Tibial artery (tissue), 4 donors: ENCODE data around the gene EVA1C.
A peak's percentile ranks its signal among the peaks of the same experiment; 100 is the strongest.
"Not testable (repeated sequence)": the region's sequence is repeated elsewhere in the genome, so short reads cannot be mapped to it uniquely, and the experiment has no call there.

Experiments used
- DNase-seq, 2 donors: peaks; one replicate each; pipeline ENCODE4 v3.0.0-alpha.2; 2019
- H3K27ac ChIP-seq, 2 donors: fragments of 200-600 bp; sonication (generic) in 1 of 2; 1 replicate in 1 of 2; 2 replicates in 1 of 2; pipeline ENCODE4 v1.5.1; 2018 to 2019; ENCODE audit warnings: mild to moderate bottlenecking in 1 of 2
- H3K27me3 ChIP-seq, 2 donors: fragments of 200-600 bp; sonication (generic) in 1 of 2; one replicate each; pipeline versions ENCODE4 v1.5.1 to v1.6.0; 2016 to 2019
- H3K36me3 ChIP-seq, 3 donors: fragments of 200-600 bp; sonication (generic) in 2 of 3; one replicate each; pipeline ENCODE4 v1.5.1; 2016 to 2019; ENCODE audit warnings: mild to moderate bottlenecking in 2 of 3
- H3K4me1 ChIP-seq, 4 donors: fragments of 200-600 bp; sonication (generic) in 2 of 4; 1 replicate in 3 of 4; 2 replicates in 1 of 4; pipeline ENCODE4 v1.5.1; 2016 to 2019
- H3K4me3 ChIP-seq, 2 donors: fragments of 200-600 bp; sonication (generic) in 1 of 2; 1 replicate in 1 of 2; 2 replicates in 1 of 2; pipeline ENCODE4 v1.5.1; 2018 to 2019; ENCODE audit warnings: mild to moderate bottlenecking in 2 of 2
- H3K9me3 ChIP-seq, 3 donors: fragments of 200-600 bp; sonication (generic) in 1 of 3; one replicate each; pipeline ENCODE4 v1.5.1; 2016 to 2019
- intact Hi-C: fragments of 100-400 bp; cut with DNase I; formaldehyde crosslinking; loops from one replicate; pipeline ENCODE4 v1.15.0; 2023; ENCODE audit warnings: low total_unique reads
- TF ChIP-seq, protein P1 (sequence below), 2 experiments: fragments of 200-600 bp in 1 of 2; fragments of 450-650 bp in 1 of 2; IDR thresholded peaks; one replicate each; pipeline ENCODE4 v1.5.1; 2017 to 2019; ENCODE audit warnings: antibody characterized with exemption in 2 of 2, mild to moderate bottlenecking in 1 of 2, moderate library complexity in 1 of 2

The EVA1C gene

DNA sequence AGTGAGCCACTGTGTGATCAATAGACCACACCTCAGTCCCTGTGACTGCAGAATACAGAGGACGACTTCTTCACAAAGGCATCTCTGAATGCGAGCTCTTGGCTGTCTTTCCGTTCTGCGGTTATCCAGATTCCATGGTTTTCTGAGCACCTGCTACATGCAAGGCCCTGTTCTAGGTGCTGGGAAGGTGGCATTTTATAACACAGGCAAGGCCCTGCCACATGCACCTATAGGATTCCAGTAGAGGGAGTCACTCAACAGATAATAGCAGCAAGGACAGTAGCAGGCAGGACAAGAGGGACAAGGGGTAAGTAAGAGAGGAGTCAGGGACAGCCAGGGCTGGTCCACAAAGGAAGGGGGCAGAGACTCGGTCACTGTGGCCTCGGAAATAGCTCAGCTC lies 28.7 kb upstream of the EVA1C start:
- no peak overlapping the region for H3K27ac ChIP-seq
- peaks cover 25 to 57% (median 42%) of the 10 kb centered on the region in 3 donors for H3K36me3 ChIP-seq
- no peak overlapping the region for H3K4me3 ChIP-seq
- peaks cover 0 to 35% (median 8%) of the 10 kb centered on the region in 4 donors for H3K4me1 ChIP-seq
- no peaks in the 10 kb centered on the region for H3K9me3 ChIP-seq
- no peaks in the 10 kb centered on the region for H3K27me3 ChIP-seq
- intact Hi-C loops, result no loop called here
- no peak for DNase-seq
- TF ChIP-seq, protein P1, sequence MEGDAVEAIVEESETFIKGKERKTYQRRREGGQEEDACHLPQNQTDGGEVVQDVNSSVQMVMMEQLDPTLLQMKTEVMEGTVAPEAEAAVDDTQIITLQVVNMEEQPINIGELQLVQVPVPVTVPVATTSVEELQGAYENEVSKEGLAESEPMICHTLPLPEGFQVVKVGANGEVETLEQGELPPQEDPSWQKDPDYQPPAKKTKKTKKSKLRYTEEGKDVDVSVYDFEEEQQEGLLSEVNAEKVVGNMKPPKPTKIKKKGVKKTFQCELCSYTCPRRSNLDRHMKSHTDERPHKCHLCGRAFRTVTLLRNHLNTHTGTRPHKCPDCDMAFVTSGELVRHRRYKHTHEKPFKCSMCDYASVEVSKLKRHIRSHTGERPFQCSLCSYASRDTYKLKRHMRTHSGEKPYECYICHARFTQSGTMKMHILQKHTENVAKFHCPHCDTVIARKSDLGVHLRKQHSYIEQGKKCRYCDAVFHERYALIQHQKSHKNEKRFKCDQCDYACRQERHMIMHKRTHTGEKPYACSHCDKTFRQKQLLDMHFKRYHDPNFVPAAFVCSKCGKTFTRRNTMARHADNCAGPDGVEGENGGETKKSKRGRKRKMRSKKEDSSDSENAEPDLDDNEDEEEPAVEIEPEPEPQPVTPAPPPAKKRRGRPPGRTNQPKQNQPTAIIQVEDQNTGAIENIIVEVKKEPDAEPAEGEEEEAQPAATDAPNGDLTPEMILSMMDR (IDR thresholded peaks at IDR 0.05), result no peak

DNA sequence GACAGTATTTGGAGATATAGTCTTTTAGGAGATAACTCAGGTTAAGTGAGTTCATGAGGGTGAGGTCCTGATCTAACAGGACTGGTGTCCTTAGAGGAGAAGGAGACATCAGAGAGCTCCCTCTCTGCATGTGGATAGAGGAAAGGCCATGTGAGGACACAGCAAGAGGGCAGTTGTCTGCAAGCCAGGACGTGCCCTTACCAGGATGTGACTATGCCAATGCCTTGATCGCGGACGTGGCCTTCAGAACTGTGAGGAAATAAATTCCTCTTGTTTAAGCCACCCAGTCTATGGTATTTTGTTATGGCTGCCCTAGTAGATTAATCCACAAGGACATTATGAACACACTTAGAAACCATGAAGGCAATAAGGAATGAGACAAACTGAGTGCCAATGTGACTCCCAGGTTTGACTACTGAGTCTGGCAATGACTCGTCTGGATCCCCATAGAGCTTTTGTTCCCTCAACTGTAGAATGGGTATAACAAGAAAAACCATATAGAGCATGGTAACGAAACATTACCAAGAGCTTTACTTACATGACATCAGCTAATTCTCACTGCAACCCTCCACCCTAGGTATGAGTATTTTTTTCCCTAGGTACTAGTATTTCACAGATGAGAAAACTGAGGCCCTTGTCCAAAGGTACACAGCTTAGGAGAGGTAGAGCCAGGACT lies 26.2 kb upstream of the EVA1C start:
- H3K4me3 ChIP-seq, result no peak overlapping the region
- intact Hi-C loops, result no loop called here
- H3K4me1 ChIP-seq, result peaks cover 0 to 32% (median 9%) of the 10 kb centered on the region in 4 donors
- H3K27ac ChIP-seq, result peak overlapping the region; percentile 36 to 42
- H3K27me3 ChIP-seq, result no peaks in the 10 kb centered on the region
- peak in 1 of 2 donors; percentile 70 for DNase-seq
- TF ChIP-seq, protein P1 (IDR thresholded peaks at IDR 0.05), result no peak
- peaks cover 25 to 34% (median 33%) of the 10 kb centered on the region in 3 donors for H3K36me3 ChIP-seq
- no peaks in the 10 kb centered on the region for H3K9me3 ChIP-seq

DNA sequence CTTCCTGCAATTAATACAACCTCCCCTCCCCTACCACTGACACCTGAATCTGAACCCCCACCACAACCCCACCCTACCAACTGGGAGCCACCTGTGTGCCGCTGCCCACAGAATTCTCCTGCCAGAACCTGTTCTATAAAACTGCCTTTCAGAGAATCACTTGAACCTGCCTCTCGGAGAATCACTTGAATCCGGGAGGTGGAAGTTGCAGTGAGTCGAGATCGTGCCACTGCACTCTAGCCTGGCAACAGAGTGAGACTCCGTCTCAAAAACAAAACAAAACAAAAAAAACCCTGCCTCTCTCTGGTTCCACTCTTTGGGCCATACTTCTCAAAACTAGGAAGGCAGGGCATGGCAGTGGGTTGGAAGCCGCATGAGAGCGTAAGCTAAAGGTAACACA lies 25.4 kb upstream of the EVA1C start:
- H3K4me3 ChIP-seq, result no peak overlapping the region
- H3K36me3 ChIP-seq, result peaks cover 24 to 31% (median 30%) of the 10 kb centered on the region in 3 donors
- no peaks in the 10 kb centered on the region for H3K27me3 ChIP-seq
- TF ChIP-seq, protein P1 (IDR thresholded peaks at IDR 0.05), result no peak
- peak overlapping the region; percentile 36 to 42 for H3K27ac ChIP-seq
- intact Hi-C loops, result no loop called here
- peaks cover 0 to 40% (median 17%) of the 10 kb centered on the region in 4 donors for H3K4me1 ChIP-seq
- no peak for DNase-seq
- no peaks in the 10 kb centered on the region for H3K9me3 ChIP-seq

DNA sequence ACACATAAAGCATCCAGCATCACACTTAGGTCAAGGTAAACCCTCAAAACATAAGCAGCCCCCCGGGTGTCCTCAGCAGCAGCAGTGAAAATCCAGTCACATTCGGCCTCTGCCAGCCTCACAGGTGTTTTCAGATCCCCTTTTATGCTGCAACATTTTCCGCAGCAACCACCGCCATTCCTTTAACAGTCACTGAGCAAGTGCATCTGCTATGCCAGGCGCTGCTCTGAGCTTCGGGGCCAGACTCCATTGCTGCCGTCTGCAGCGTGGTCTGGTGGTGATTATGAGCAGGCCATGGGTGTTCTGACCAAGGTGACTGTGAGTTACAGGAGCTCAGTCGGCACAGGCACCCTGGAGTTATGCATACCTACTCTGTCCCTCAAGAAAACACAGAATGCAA lies 24.2 kb upstream of the EVA1C start:
- H3K9me3 ChIP-seq, result no peaks in the 10 kb centered on the region
- TF ChIP-seq, protein P1 (IDR thresholded peaks at IDR 0.05), result no peak
- no peaks in the 10 kb centered on the region for H3K27me3 ChIP-seq
- no peak overlapping the region for H3K4me3 ChIP-seq
- intact Hi-C loops, result no loop called here
- H3K4me1 ChIP-seq, result peaks cover 0 to 37% (median 21%) of the 10 kb centered on the region in 4 donors
- H3K36me3 ChIP-seq, result peaks cover 13 to 20% (median 19%) of the 10 kb centered on the region in 3 donors
- no peak overlapping the region for H3K27ac ChIP-seq
- no peak for DNase-seq

DNA sequence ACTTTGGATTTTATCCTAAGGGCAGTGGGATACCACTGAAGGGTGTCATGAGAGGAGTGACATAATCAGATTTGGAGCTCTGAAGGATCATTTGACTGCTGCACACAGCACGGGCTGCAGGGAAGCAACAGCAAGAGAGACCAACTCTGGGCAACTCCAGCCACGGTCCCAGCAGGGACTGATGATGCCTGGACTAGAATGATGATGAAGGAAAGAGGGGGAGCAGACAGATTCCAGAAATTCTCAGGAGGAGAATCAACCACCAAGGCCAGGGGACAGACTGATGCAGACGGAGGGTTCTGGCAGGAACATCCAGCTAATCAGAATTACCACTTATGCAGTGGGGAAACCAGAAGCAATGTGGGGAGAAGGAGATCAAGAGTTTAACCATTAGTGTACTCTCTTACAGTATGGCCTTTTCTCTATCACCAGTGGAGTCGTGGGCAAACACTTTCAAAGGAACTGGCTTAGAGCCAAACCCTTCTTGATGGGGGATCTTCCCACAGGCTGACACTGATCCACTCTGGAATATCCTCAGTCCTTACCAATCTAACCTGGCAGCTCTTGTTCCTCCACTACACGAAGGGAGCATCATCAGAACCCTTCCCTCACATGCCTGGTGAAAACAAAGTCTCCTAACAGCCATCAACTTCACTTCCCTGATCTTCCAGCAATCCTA lies 23.0 kb upstream of the EVA1C start:
- H3K27ac ChIP-seq, result no peak overlapping the region
- no peak for DNase-seq
- intact Hi-C loops, result loop anchor here (5.0 kb wide), 1 partner anchor 213 kb away; no protein-coding TSS in a partner anchor
- peaks cover 4 to 9% (median 8%) of the 10 kb centered on the region in 3 donors for H3K36me3 ChIP-seq
- no peaks in the 10 kb centered on the region for H3K9me3 ChIP-seq
- H3K4me3 ChIP-seq, result no peak overlapping the region
- H3K27me3 ChIP-seq, result no peaks in the 10 kb centered on the region
- TF ChIP-seq, protein P1 (IDR thresholded peaks at IDR 0.05), result no peak
- H3K4me1 ChIP-seq, result peaks cover 0 to 42% (median 26%) of the 10 kb centered on the region in 4 donors

DNA sequence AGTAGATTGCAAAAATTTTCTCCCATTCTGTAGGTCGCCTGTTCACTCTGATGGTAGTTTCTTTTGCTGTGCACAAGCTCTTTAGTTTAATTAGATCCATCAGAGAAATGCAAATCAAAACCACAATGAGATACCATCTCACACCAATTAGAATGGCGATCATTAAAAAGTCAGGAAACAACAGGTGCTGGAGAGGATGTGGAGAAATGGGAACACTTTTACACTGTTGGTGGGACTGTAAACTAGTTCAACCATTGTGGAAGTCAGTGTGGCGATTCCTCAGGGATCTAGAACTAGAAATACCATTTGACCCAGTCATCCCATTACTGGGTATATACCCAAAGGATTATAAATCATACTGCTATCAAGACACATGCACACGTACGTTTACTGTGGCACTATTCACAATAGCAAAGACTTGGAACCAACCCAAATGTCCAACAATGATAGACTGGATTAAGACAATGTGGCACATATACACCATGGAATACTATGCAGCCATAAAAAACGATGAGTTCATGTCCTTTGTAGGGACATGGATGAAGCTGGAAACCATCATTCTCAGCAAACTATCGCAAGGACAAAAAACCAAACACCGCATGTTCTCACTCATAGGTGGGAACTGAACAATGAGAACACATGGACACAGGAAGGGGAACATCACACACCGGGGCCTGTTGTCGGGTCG lies 21.8 kb upstream of the EVA1C start:
- H3K36me3 ChIP-seq, DNase-seq: not testable (repeated sequence)
- intact Hi-C loops, result loop anchor here (5.0 kb wide), 1 partner anchor 212 kb away; no protein-coding TSS in a partner anchor

More for the DNA sequence above, 21.8 kb upstream of the EVA1C start:
- H3K9me3 ChIP-seq, H3K4me3 ChIP-seq, H3K27me3 ChIP-seq, H3K27ac ChIP-seq: not testable (repeated sequence)
- peaks cover 0 to 42% (median 26%) of the 10 kb centered on the region in 4 donors for H3K4me1 ChIP-seq
